HG02885 (cell line): ENCODE data around the gene TMEM38A.

Experiments
- ATAC-seq: cut with Tn5 transposase; IDR thresholded peaks from one replicate; pipeline ENCODE4 v1.9.1; 2021; ENCODE audit warnings: mild to moderate bottlenecking; ENCODE audit not compliant: unreplicated experiment, poor library complexity

The TMEM38A gene

DNA sequence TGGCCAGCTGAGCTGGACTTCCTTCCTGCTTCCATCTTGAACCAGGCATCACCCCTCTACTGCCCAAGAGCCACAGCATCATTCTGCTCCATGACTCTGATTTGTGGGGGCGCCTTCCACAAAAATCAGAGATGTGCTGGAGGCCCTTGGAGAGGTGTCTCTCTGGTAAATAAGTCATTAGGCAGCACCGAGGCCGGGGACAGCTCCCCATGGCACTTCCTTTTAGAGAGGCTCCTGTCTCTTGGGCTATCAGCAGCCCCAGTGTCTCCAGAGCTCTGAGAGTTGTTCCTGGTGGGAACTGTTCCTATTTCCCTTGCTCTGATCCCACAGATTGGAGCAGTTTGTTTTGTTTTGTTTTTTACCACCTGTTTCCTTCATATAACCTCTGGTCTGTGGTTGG is 78.6 kb downstream of the TMEM38A start:
- no peak for ATAC-seq
